Body of pancreas (tissue), 4 donors: ENCODE results near the gene EIF4G2.

ENCODE experiments used
- POLR2A ChIP-seq, 3 donors: fragments of 450-650 bp; IDR thresholded peaks; one replicate each; pipeline ENCODE4 v1.6.1; 2016; ENCODE audit warnings: antibody characterized with exemption in 3 of 3, mild to moderate bottlenecking in 2 of 3
- TF ChIP-seq, protein P1 (sequence below), 7 experiments: fragments of 450-650 bp in 4 of 7; fragments of 200-600 bp in 3 of 7; sonication (generic) in 3 of 7; IDR thresholded peaks; one replicate each; pipeline ENCODE4 v1.5.1; 2016 to 2019; ENCODE audit warnings: antibody characterized with exemption in 7 of 7

DNA sequence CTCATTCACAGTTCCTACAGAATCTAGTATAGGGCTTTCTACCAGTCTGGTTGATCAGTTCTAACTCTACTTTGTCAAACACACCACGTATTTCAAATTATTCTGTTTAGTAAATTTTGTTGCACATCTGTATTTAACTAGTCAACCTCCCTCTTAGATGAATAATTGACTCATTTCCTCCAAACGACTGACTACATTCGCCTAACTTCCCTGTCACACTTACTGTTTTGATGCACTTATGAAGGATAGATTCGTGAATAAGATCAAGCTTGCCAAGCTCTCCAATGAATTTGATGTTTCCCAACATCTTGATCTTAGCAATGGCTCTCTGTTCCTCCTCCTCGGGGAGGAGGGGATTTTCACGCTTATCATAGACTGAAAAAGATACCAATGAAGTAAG, 5.0 kb downstream of the EIF4G2 start:
- TF ChIP-seq, protein P1, sequence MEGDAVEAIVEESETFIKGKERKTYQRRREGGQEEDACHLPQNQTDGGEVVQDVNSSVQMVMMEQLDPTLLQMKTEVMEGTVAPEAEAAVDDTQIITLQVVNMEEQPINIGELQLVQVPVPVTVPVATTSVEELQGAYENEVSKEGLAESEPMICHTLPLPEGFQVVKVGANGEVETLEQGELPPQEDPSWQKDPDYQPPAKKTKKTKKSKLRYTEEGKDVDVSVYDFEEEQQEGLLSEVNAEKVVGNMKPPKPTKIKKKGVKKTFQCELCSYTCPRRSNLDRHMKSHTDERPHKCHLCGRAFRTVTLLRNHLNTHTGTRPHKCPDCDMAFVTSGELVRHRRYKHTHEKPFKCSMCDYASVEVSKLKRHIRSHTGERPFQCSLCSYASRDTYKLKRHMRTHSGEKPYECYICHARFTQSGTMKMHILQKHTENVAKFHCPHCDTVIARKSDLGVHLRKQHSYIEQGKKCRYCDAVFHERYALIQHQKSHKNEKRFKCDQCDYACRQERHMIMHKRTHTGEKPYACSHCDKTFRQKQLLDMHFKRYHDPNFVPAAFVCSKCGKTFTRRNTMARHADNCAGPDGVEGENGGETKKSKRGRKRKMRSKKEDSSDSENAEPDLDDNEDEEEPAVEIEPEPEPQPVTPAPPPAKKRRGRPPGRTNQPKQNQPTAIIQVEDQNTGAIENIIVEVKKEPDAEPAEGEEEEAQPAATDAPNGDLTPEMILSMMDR (IDR thresholded peaks at IDR 0.05), result no peak
- no peak for TF ChIP-seq POLR2A (IDR thresholded peaks at IDR 0.05)
